Stimulated activated CD4-positive, alpha-beta T cell treated with anti-CD3 and anti-CD28 coated beads, TNF-alpha, amount 100 ng/mL, for 48 hours (primary cell): ENCODE results near the gene RPUSD1.
"Not testable (repeated sequence)": the region's sequence is repeated elsewhere in the genome, so short reads cannot be mapped to it uniquely, and the experiment has no call there.

Source experiments
- DNase-seq, 3 donors: peaks; one replicate each; pipeline ENCODE4 v3.0.0-alpha.2; 2020; ENCODE audit warnings: low read depth in 3 of 3

Gene RPUSD1

DNA sequence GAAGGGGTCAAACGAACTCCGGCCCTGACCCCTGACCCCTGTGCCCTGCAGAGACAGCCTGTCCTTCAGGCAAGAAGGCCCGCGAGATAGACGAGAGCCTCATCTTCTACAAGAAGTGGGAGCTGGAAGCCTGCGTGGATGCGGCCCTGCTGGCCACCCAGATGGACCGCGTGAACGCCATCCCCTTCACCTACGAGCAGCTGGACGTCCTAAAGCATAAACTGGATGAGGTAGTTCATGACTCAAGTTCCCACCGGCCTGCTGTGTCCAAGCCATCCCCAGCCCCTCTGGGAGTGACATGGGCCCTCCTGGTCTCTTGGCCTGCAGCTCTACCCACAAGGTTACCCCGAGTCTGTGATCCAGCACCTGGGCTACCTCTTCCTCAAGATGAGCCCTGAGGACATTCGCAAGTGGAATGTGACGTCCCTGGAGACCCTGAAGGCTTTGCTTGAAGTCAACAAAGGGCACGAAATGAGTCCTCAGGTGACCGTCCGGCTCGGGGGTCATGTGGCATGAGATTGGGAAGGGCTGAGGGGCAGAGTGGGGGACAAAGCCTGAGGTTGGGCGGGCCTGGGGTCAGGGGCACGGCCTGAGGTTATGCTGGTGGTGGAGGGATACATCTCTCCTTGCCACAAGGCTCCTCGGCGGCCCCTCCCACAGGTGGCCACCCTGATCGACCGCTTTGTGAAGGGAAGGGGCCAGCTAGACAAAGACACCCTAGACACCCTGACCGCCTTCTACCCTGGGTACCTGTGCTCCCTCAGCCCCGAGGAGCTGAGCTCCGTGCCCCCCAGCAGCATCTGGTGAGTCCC lies 22.0 kb downstream of the RPUSD1 start:
- no peak for DNase-seq

GRCh38 chr16:765488-765865 lies 22.7 kb downstream of the RPUSD1 start:
- no peak for DNase-seq

DNA sequence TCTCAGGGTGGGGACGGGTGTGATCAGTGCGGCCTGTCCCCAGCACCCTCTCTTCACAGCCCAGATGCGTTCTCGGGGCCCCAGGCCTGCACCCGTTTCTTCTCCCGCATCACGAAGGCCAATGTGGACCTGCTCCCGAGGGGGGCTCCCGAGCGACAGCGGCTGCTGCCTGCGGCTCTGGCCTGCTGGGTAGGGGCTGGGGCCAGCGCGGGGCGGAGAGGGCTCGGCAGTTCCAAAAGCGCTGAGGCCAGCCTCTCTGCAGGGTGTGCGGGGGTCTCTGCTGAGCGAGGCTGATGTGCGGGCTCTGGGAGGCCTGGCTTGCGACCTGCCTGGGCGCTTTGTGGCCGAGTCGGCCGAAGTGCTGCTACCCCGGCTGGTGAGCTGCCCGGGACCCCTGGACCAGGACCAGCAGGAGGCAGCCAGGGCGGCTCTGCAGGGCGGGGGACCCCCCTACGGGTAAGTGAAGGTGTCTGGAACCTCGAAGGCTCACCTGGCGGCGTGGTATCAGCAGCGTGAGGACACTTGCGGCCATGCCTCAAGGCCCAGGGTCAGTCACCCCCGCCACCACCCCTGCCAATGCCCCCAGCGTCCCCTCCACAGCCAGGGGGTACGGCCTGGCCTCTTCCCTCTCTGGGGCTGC lies 23.2 kb downstream of the RPUSD1 start:
- no peak for DNase-seq

DNA sequence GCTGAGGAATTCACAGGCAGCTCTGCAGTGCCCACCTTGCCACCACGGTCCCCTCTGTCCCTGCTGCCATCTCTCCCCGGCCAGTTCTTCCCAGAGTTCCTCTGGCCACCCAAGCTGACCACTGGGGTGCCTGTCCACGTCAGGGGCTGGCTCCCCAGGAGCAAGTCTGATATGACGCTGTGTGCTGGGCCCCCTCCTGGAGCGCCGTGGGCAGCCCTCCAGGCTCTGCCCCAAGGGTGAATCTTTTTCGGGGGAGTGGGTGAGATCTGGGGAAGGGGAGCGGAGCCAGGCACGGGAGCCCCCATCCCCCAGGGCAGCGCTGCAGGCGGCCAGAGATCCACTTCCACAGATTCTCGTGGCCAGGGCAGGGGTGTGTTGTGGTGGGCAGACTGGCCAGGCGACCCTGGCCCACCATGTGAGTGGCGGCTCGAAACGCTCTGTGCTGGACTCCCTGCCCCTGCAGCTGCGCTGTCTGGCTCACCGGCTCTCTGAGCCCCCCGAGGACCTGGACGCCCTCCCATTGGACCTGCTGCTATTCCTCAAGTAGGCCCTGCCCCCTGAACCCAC lies 23.9 kb downstream of the RPUSD1 start:
- no peak for DNase-seq

DNA sequence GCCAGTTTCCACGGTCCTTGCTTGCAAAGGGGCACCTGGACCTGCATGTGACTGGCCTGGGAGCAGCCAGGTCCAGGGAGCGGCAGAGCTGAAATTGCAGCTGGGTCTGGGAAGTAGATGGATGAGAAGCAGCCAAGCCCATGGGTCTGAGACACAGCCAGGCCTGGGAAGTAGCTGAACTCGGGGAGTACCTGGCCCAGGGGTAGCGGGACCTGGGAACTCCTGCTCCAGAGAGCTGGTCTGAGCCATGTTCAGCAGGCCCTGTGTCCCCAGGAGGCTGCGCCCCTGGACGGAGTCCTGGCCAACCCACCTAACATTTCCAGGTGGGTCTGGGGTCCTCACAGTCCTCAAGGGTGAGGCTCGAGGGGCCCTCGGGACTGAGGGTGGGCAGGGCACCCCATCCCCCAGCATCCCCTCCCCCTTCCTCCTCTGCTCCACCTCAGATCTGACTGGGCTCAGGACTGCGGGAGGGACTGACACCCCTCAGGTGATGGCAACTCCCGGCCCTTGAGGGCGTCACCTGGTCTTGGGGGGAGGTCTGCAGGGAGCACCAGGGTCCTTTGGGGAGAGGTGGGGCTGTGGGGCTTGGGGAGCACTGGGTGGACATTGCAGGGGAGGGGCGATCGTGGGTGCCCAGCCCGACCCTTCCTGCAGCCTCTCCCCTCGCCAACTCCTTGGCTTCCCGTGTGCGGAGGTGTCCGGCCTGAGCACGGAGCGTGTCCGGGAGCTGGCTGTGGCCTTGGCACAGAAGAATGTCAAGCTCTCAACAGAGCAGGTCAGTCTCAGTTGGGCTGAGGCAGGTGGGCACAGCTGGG lies 24.6 kb downstream of the RPUSD1 start:
- DNase-seq, result no peak

DNA sequence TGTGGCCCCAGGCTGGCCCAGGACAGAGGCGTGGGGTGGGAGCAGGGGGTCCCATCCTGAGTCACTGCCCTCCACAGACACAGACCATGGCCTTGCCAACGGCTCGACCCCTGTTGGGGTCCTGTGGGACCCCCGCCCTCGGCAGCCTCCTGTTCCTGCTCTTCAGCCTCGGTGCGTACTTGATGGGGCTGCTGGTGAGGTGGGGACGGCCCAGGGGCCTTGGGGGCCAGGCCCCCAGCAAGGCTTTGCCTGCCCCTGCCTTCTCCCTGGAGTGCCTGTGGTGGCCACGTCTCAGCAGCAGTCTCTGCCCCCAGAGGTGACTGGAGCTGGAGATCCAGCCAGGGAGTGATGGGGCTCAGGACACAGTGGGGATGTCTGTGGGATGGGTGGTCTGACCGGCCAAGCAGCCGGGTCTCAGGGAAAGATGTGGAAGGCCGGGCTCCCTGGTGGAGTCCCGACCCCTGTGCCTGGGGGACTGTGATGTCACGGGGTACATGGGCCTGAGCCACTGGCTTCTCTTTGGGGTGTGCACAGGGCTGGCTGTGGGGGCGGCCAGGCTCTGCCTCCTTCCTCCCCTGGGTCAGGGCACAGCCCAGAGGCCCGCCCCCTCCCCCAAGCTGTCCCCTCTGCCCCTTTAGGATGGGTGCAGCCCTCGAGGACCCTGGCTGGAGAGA lies 25.4 kb downstream of the RPUSD1 start:
- no peak for DNase-seq

GRCh38 chr16:761625-762513 lies 26.3 kb downstream of the RPUSD1 start:
- no peak for DNase-seq

DNA sequence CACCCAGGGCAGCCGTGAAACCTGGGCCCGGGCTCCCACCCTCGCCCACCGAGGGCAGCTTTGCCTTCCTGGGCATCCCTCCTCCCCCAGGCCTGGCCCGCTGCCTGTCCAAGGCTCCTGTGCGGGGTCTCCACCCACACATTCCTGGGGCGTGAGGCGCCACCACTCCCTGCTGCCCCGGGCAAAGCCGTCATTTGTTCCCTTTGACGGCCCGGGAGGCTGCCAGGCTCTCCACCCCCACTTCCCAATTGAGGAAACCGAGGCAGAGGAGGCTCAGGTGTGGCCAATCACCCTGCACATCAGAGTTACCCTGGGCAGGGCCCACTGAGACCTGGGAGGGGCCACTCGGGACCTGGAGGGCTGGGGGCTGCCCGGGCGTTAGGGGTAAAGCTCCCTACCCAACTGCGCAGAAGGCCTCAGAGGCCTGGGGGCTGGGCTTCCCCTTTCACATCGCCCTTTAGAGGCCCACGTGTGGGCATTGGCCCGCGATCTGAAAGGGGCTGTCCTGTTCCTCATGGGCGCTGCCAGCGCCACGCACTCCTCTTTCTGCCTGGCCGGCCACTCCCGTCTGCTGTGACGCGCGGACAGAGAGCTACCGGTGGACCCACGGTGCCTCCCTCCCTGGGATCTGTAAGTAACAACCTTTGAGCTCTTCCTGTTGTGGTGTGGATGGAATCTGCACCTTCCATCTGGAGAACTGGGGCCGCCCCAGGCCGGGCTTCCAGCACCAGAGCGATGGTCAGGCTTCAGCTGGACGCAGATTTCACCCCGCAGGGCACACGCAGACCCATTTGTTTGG lies 27.4 kb downstream of the RPUSD1 start, which contains the start of gene MSLN:
MSLN (plus strand) TSS at position 190 of the 799 bp plus-strand sequence. CDS start 1,947 bp downstream, outside the sequence.
- no peak for DNase-seq

DNA sequence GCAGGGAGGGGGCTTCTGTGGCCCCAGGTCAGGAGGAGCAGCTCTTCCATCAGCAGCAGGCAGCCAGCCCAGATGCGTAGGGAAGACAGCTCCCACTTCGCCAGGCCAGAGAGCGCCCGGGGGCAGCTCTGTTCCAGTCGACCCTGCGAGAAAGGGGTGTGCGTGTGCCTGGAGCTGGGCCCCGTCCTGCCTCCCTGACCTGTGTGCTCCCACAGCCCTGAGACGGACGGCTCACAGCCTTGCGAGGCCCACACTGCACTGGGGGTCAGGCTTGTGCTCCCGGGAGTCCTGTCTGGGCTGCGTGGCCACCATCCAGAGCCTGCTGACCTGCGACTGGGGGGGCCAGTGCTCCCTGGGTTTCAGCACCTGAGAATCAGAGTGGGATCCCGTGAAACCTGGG lies 28.1 kb downstream of the RPUSD1 start:
- no peak for DNase-seq

DNA sequence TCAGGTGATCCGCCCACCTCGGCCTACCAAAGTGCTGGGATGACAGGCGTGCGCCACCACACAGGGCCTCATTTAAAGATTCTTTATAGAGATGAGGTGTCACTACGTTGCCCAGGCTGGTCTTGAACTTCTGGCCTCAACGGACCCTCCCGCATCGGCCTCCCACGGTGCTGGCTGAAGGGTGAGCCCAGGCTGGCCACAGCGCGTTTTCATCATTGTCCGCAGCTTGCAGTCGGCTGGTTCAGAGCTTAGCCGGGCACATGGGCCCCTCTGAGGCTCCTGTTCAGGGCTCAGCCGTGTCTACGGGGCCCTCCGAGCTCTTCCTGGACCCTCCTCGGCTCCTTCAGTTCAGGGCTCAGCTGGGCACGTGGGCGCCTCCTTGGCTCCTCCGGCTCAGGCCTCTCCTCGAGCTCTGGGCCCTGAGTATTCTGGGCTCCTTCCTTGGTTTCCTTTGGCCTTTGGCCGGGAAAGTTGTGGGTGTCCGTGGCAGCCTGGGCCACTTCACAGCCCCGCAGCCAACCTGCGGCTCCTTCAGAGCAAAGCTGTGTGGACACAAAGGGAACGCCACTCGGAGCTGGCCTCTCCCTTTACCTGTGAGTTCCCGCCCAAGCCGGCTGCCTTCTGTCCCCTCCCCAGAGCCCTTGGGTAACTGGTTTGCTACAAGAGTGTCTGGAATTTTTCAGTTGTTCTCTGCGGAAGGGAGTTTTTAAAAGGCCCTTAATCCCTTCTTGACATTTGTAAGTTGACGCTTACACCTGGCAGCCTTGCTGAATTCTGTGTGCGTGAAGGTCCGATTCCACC lies 28.9 kb downstream of the RPUSD1 start:
- DNase-seq, result no peak

- no peak for DNase-seq
Observed at GRCh38 chr16:756428-756827, 31.8 kb downstream of the RPUSD1 start.

GRCh38 chr16:754656-755055 lies 33.5 kb downstream of the RPUSD1 start:
- DNase-seq, result no peak

DNA sequence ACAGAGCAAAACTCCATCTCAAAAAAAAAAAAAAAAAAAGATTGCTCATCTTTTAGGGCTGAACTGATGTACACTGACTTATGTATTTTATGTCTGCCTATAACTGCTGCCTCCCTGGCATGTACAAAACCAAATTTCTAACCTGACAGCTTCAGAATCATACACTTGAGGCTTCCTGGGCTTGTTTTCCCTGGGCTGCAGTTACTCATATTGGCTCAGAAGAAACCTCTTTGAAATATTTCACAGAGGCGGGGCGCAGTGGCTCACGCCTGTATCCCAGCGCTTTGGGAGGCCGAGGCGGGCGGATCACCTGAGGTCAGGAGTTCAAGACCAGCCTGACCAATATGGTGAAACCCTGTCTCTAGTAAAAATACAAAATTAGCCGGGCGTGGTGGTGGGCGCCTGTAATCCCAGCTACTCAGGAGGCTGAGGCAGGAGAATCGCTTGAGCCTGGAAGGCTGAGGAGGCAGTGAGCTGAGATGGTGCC lies 34.0 kb downstream of the RPUSD1 start:
- DNase-seq, result not testable (repeated sequence)

- DNase-seq, result no peak
Observed at GRCh38 chr16:752007-752312, 36.2 kb downstream of the RPUSD1 start.

DNA sequence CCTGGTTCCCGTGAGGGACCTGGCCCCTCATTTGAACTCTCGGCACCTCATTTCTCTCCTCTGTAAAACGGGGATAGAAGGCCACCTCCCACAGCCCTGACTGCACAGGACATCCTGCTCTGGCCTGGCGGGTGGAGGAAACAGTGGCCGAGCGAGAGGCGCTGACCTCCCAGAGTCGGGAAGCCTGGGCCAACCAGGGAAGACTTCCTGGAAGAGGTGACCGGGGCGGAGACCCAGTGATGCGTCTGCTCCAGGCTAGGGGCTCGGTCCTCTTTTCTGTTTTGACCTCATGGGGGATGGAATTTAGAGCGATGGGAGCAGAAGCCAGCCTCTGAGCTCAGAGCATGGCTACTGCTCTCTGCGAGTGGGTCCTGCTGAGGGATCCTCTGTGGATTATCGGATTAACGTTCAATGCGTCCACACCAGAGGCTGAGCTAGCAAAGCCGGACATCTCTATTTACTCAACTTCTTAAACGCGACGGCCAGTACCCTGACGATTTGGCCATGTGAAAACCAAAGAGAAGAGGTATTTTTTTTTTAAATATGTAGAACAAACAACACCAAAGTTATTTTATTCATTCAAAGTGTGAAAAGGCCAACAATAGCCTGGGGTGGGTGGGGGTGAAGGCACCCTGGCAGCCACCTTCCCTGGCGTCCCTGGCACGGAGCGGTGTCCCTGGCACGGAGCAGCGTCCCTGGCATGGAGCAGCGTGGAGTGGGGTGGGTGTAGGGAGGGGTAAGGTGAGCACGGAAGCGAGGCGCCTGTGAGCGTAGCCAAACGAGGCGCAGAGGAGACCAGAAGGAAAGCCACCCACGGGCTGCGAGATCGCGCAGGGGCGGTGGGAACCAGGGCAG lies 36.8 kb downstream of the RPUSD1 start:
- DNase-seq, result no peak

GRCh38 chr16:750485-750884 lies 37.7 kb downstream of the RPUSD1 start:
- DNase-seq, result no peak

GRCh38 chr16:749010-749409 lies 39.2 kb downstream of the RPUSD1 start:
- no peak for DNase-seq
